Measurements from ENCODE around the gene GANAB. TPM values are rescaled to one million over a fixed set of nuclear protein-coding genes. Genes with fewer than 3 reads are reported as not detected.

GANAB gene
- total and polyA plus RNA-seq, 2 donors (not counting 1 experiment from before 2014, with no cell fraction given): 279 to 328 TPM

- no peak overlapping the region for H3K4me2 ChIP-seq (ENCODE audit: extremely low read depth, insufficient read depth, low read length)
- no peak for DNase-seq (ENCODE audit: low read depth in 2 of 2)
- no peaks in the 10 kb centered on the region for H3K9me3 ChIP-seq (ENCODE audit: control insufficient read depth, insufficient read depth, low read depth, low read length)
- no peak overlapping the region for H3K9ac ChIP-seq (ENCODE audit: insufficient read depth, low read length)
- no peak overlapping the region for H3K27ac ChIP-seq (ENCODE audit: insufficient read depth, low read length)
- TF ChIP-seq, protein P1, sequence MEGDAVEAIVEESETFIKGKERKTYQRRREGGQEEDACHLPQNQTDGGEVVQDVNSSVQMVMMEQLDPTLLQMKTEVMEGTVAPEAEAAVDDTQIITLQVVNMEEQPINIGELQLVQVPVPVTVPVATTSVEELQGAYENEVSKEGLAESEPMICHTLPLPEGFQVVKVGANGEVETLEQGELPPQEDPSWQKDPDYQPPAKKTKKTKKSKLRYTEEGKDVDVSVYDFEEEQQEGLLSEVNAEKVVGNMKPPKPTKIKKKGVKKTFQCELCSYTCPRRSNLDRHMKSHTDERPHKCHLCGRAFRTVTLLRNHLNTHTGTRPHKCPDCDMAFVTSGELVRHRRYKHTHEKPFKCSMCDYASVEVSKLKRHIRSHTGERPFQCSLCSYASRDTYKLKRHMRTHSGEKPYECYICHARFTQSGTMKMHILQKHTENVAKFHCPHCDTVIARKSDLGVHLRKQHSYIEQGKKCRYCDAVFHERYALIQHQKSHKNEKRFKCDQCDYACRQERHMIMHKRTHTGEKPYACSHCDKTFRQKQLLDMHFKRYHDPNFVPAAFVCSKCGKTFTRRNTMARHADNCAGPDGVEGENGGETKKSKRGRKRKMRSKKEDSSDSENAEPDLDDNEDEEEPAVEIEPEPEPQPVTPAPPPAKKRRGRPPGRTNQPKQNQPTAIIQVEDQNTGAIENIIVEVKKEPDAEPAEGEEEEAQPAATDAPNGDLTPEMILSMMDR (conservative IDR thresholded peaks at IDR 0.05 in 1 of 2, IDR thresholded peaks at IDR 0.05 in 1 of 2; ENCODE audit: low read depth in 1 of 2, low read length in 2 of 2): no peak
- no peak for TF ChIP-seq EZH2 (IDR thresholded peaks at IDR 0.05; ENCODE audit: low read length, missing control alignments)
- H4K20me1 ChIP-seq (ENCODE audit: control insufficient read depth, extremely low read depth, insufficient read depth, low read length): no peaks in the 10 kb centered on the region
- H3K27me3 ChIP-seq (ENCODE audit: control insufficient read depth, insufficient read depth, low read length): no peaks in the 10 kb centered on the region
- peaks cover 8% of the 10 kb centered on the region for H3K36me3 ChIP-seq (ENCODE audit: control insufficient read depth, insufficient read depth, low read length)
- no peaks in the 10 kb centered on the region for H3K79me2 ChIP-seq (ENCODE audit: control insufficient read depth, insufficient read depth, low read length)
- no peak overlapping the region for H3K4me3 ChIP-seq (replicated peaks in 1 of 4; ENCODE audit: control extremely low read depth in 1 of 4, insufficient read depth in 1 of 4, low read depth in 3 of 4, low read length in 4 of 4)
- H2AFZ ChIP-seq (ENCODE audit: low read length): no peak overlapping the region
- H3K4me1 ChIP-seq (ENCODE audit: control insufficient read depth, extremely low read depth, insufficient read depth, low read length): peaks cover 12% of the 10 kb centered on the region
These were observed 30.9 kb downstream of the GANAB start for GRCh38 chr11:62615521-62615920.

DNA sequence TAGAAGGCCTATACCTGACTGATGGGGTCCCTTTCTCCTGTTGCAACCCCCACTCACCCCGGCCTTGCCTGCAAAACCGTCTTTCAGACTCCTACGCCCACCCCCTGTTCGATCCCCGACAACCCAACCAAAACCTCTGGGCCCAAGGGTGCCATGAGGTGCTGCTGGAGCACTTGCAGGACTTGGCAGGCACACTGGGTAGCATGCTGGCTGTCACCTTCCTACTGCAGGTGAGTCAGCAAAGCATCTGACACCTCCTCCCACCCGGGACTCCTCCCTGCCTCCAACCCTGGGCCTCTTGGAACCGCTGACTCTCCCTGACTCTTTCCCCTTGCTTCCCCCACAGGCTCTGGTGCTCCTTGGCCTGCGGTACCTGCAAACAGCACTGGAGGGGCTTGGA, 32.1 kb downstream of the GANAB start:
- no peak overlapping the region for H3K9ac ChIP-seq (ENCODE audit: insufficient read depth, low read length)
- H2AFZ ChIP-seq (ENCODE audit: low read length): no peak overlapping the region
- TF ChIP-seq, protein P1 (conservative IDR thresholded peaks at IDR 0.05 in 1 of 2, IDR thresholded peaks at IDR 0.05 in 1 of 2; ENCODE audit: low read depth in 1 of 2, low read length in 2 of 2): no peak
- TF ChIP-seq EZH2 (IDR thresholded peaks at IDR 0.05; ENCODE audit: low read length, missing control alignments): no peak
- no peaks in the 10 kb centered on the region for H3K9me3 ChIP-seq (ENCODE audit: control insufficient read depth, insufficient read depth, low read depth, low read length)
- DNase-seq (ENCODE audit: low read depth in 2 of 2): no peak
- peaks cover 12% of the 10 kb centered on the region for H3K4me1 ChIP-seq (ENCODE audit: control insufficient read depth, extremely low read depth, insufficient read depth, low read length)
- no peaks in the 10 kb centered on the region for H4K20me1 ChIP-seq (ENCODE audit: control insufficient read depth, extremely low read depth, insufficient read depth, low read length)
- no peak overlapping the region for H3K4me2 ChIP-seq (ENCODE audit: extremely low read depth, insufficient read depth, low read length)
- peaks cover 8% of the 10 kb centered on the region for H3K36me3 ChIP-seq (ENCODE audit: control insufficient read depth, insufficient read depth, low read length)
- H3K79me2 ChIP-seq (ENCODE audit: control insufficient read depth, insufficient read depth, low read length): no peaks in the 10 kb centered on the region
- no peak overlapping the region for H3K27ac ChIP-seq (ENCODE audit: insufficient read depth, low read length)
- H3K27me3 ChIP-seq (ENCODE audit: control insufficient read depth, insufficient read depth, low read length): no peaks in the 10 kb centered on the region
- no peak overlapping the region for H3K4me3 ChIP-seq (replicated peaks in 1 of 4; ENCODE audit: control extremely low read depth in 1 of 4, insufficient read depth in 1 of 4, low read depth in 3 of 4, low read length in 4 of 4)

GRCh38 chr11:62613291-62613778, 33.1 kb downstream of the GANAB start:
- peak overlapping the region; percentile 70 for H3K27ac ChIP-seq (ENCODE audit: insufficient read depth, low read length)
- no peak overlapping the region for H2AFZ ChIP-seq (ENCODE audit: low read length)
- H3K4me2 ChIP-seq (ENCODE audit: extremely low read depth, insufficient read depth, low read length): peak overlapping the region; percentile 32
- peaks cover 11% of the 10 kb centered on the region for H3K36me3 ChIP-seq (ENCODE audit: control insufficient read depth, insufficient read depth, low read length)
- no peak for TF ChIP-seq EZH2 (IDR thresholded peaks at IDR 0.05; ENCODE audit: low read length, missing control alignments)
- TF ChIP-seq, protein P1 (conservative IDR thresholded peaks at IDR 0.05 in 1 of 2, IDR thresholded peaks at IDR 0.05 in 1 of 2; ENCODE audit: low read depth in 1 of 2, low read length in 2 of 2): no peak
- DNase-seq (ENCODE audit: low read depth in 2 of 2): no peak
- H3K27me3 ChIP-seq (ENCODE audit: control insufficient read depth, insufficient read depth, low read length): no peaks in the 10 kb centered on the region
- no peak overlapping the region for H3K4me3 ChIP-seq (replicated peaks in 1 of 4; ENCODE audit: control extremely low read depth in 1 of 4, insufficient read depth in 1 of 4, low read depth in 3 of 4, low read length in 4 of 4)
- peak overlapping the region; percentile 37 for H3K9ac ChIP-seq (ENCODE audit: insufficient read depth, low read length)
- no peaks in the 10 kb centered on the region for H3K79me2 ChIP-seq (ENCODE audit: control insufficient read depth, insufficient read depth, low read length)
- H3K4me1 ChIP-seq (ENCODE audit: control insufficient read depth, extremely low read depth, insufficient read depth, low read length): peaks cover 12% of the 10 kb centered on the region
- no peaks in the 10 kb centered on the region for H3K9me3 ChIP-seq (ENCODE audit: control insufficient read depth, insufficient read depth, low read depth, low read length)
- H4K20me1 ChIP-seq (ENCODE audit: control insufficient read depth, extremely low read depth, insufficient read depth, low read length): no peaks in the 10 kb centered on the region

All from fibroblast of lung (primary cell).